NB4 (cell line): ENCODE measurements around the gene REELD1.

Experiments used
- MAX ChIP-seq: IDR thresholded peaks from 2 replicates; pipeline ENCODE4 v1.6.1; 2011; ENCODE audit warnings: low read depth, low read length
- MYC ChIP-seq: IDR thresholded peaks from 2 replicates; pipeline ENCODE4 v1.6.1; 2011; ENCODE audit warnings: low read depth, low read length
- POLR2A ChIP-seq: IDR thresholded peaks from 2 replicates; pipeline ENCODE4 v1.6.1; 2011; ENCODE audit warnings: mild to moderate bottlenecking; ENCODE audit not compliant: insufficient read length; ENCODE audit errors: extremely low read depth
- TF ChIP-seq, protein P1 (sequence below): IDR thresholded peaks from one replicate; pipeline ENCODE4 v1.5.1; 2012; ENCODE audit warnings: low read depth, low read length

DNA sequence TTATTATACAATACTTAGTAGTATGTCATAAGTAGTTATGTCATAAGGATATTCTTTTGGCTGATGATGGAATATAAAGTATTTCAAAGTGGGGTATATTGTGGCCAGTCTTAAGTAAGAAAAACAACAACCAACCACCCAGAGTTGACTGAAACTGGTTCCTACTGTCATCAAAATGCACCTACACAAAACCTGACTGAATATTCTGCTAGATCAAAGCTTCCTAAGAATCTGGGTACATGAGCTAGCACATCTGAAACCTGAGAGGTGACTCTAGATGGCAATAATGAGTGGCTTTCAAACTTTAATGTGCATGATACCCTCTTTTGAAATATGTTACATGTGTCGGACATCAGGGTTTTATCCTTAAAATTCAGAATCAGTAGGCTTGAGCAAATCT is 60.4 kb downstream of the REELD1 start:
- TF ChIP-seq, protein P1, sequence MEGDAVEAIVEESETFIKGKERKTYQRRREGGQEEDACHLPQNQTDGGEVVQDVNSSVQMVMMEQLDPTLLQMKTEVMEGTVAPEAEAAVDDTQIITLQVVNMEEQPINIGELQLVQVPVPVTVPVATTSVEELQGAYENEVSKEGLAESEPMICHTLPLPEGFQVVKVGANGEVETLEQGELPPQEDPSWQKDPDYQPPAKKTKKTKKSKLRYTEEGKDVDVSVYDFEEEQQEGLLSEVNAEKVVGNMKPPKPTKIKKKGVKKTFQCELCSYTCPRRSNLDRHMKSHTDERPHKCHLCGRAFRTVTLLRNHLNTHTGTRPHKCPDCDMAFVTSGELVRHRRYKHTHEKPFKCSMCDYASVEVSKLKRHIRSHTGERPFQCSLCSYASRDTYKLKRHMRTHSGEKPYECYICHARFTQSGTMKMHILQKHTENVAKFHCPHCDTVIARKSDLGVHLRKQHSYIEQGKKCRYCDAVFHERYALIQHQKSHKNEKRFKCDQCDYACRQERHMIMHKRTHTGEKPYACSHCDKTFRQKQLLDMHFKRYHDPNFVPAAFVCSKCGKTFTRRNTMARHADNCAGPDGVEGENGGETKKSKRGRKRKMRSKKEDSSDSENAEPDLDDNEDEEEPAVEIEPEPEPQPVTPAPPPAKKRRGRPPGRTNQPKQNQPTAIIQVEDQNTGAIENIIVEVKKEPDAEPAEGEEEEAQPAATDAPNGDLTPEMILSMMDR = no peak
- TF ChIP-seq POLR2A (no peak), MYC (no peak), MAX (no peak)
